ENCODE data around the gene KLF9. TPM values are rescaled to one million over a fixed set of nuclear protein-coding genes. Genes with fewer than 3 reads are reported as not detected.

The KLF9 gene
- polyA plus RNA-seq, 2 donors: 5.8 to 9.0 TPM

DNA sequence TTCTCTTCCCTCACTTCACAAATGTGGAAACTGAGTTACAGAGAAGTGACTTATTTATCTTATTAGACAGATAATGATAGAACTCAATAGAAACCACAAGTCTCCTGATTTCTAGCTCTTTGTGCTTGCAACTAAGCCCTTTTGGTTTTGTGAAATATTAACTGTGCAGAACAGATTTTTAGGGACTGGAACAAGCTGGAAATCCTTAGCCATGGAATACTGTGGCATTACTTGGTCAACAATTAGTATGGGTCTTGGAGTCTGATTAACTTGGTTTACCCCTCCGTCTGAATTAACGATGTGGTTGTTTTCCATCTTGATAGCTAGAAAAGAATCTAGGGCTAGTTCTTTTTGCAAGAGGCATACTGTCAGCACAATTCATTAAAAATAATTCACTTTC is 584 bp upstream of the KLF9 start:
- H3K4me3 ChIP-seq (ENCODE audit: low read depth in 1 of 2, low read length in 2 of 2): no peak overlapping the region
- H3K9me3 ChIP-seq (ENCODE audit: control insufficient read depth in 2 of 2, insufficient read depth in 1 of 2, low read depth in 1 of 2, low read length in 1 of 2): no peaks in the 10 kb centered on the region
- WGBS, 2 donors: 76 to 78% methylated on average over 2 of the region's 2 CpGs
- H3K36me3 ChIP-seq (ENCODE audit: control insufficient read depth in 2 of 2, insufficient read depth in 2 of 2, low read length in 1 of 2): no peaks in the 10 kb centered on the region
- H3K27ac ChIP-seq (ENCODE audit: low read depth in 2 of 2, low read length in 1 of 2): peak overlapping the region; percentile 70 to 100
- H3K4me1 ChIP-seq (ENCODE audit: control insufficient read depth in 2 of 2, insufficient read depth in 2 of 2, low read length in 1 of 2): no peaks in the 10 kb centered on the region
- no peaks in the 10 kb centered on the region for H3K27me3 ChIP-seq (ENCODE audit: control insufficient read depth in 1 of 2, insufficient read depth in 2 of 2, low read length in 2 of 2)

DNA sequence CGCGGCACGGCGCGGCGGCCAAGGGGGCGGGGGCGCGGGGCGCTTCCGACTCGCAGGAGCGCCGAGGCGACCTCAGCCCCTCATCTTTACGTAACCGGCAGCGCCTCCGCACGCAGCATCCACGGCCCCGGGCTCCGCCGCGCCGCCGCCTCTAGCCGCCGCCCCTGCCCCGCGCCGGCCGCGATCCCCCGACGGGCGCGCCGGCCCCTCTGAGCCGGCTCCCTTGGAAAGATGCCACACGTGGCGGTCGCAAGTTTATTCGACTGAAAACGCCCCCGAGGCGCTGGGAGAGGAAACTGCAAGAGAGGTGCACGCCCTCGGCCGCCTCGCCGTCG is 1.0 kb downstream of the KLF9 start:
- H3K4me1 ChIP-seq (ENCODE audit: control insufficient read depth in 2 of 2, insufficient read depth in 2 of 2, low read length in 1 of 2): peaks cover 0 to under 1% of the 10 kb centered on the region in 2 donors
- H3K36me3 ChIP-seq (ENCODE audit: control insufficient read depth in 2 of 2, insufficient read depth in 2 of 2, low read length in 1 of 2): no peaks in the 10 kb centered on the region
- H3K27ac ChIP-seq (ENCODE audit: low read depth in 2 of 2, low read length in 1 of 2): peak overlapping the region; percentile 100
- peak overlapping the region; percentile 60 to 99 for H3K4me3 ChIP-seq (ENCODE audit: low read depth in 1 of 2, low read length in 2 of 2)
- no peaks in the 10 kb centered on the region for H3K27me3 ChIP-seq (ENCODE audit: control insufficient read depth in 1 of 2, insufficient read depth in 2 of 2, low read length in 2 of 2)
- H3K9me3 ChIP-seq (ENCODE audit: control insufficient read depth in 2 of 2, insufficient read depth in 1 of 2, low read depth in 1 of 2, low read length in 1 of 2): no peaks in the 10 kb centered on the region
- 0 to 1% methylated on average over 44 to 53 of the region's 53 CpGs for WGBS, 2 donors

- no peaks in the 10 kb centered on the region for H3K36me3 ChIP-seq (ENCODE audit: control insufficient read depth in 2 of 2, insufficient read depth in 2 of 2, low read length in 1 of 2)
- no peaks in the 10 kb centered on the region for H3K9me3 ChIP-seq (ENCODE audit: control insufficient read depth in 2 of 2, insufficient read depth in 1 of 2, low read depth in 1 of 2, low read length in 1 of 2)
- peak overlapping the region; percentile 100 for H3K27ac ChIP-seq (ENCODE audit: low read depth in 2 of 2, low read length in 1 of 2)
- H3K4me1 ChIP-seq (ENCODE audit: control insufficient read depth in 2 of 2, insufficient read depth in 2 of 2, low read length in 1 of 2): peaks cover 0 to 4% of the 10 kb centered on the region in 2 donors
- H3K27me3 ChIP-seq (ENCODE audit: control insufficient read depth in 1 of 2, insufficient read depth in 2 of 2, low read length in 2 of 2): no peaks in the 10 kb centered on the region
- 0 to 1% methylated on average over 50 to 56 of the region's 56 CpGs for WGBS, 2 donors
- peak overlapping the region; percentile 60 to 99 for H3K4me3 ChIP-seq (ENCODE audit: low read depth in 1 of 2, low read length in 2 of 2)
Observed at GRCh38 chr9:70412832-70413463, 1.5 kb downstream of the KLF9 start.

GRCh38 chr9:70411930-70412831 is 2.3 kb downstream of the KLF9 start:
- Histone ChIP-seq H3K4me1 (ENCODE audit: control insufficient read depth in 2 of 2, insufficient read depth in 2 of 2, low read length in 1 of 2) (peaks cover 2 to 4% of the 10 kb centered on the region in 2 donors), H3K27ac (ENCODE audit: low read depth in 2 of 2, low read length in 1 of 2) (peak overlapping the region; percentile 100), H3K9me3 (ENCODE audit: control insufficient read depth in 2 of 2, insufficient read depth in 1 of 2, low read depth in 1 of 2, low read length in 1 of 2) (no peaks in the 10 kb centered on the region), H3K4me3 (ENCODE audit: low read depth in 1 of 2, low read length in 2 of 2) (peak overlapping the region; percentile 60 to 99), H3K36me3 (ENCODE audit: control insufficient read depth in 2 of 2, insufficient read depth in 2 of 2, low read length in 1 of 2) (no peaks in the 10 kb centered on the region), H3K27me3 (ENCODE audit: control insufficient read depth in 1 of 2, insufficient read depth in 2 of 2, low read length in 2 of 2) (no peaks in the 10 kb centered on the region)
- 1% methylated on average over 38 to 41 of the region's 41 CpGs for WGBS, 2 donors

DNA sequence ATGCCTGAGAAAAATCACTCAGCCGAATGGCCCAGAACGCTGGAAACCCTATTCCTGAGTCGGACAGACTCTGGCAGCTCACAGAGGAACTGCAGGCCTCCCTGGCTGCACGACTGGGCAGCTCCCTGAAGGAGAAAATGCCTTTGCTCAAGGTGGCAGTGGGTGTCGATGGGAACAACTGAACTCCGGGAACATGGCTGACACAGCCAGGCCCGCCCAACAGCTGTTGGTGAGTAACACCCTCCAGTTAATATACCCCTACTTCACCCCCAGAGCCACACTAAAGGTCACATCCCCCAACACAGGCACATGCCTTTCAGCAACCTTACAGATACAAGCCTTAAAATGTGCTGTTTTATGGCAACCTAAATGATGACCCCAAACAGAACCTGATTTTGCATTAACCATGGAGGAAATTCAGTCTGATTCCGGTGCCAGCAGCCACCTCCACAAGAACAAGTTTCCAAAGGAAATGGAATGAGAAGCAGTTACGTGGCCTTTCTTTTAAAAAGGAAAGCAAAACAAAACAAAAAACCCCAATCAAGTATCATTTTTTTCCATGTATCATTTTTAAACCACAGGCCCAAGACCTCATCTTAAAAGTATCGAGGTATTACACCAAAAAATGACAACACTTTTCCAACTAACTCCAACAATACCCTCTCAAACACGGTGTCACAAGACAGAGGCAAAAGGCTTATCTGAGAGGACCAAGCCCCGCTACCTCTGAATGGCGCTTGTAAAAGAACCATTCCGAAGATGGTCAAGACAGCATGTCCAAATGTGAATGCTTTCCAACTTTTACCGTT is 3.1 kb downstream of the KLF9 start:
- Histone ChIP-seq H3K27ac (ENCODE audit: low read depth in 2 of 2, low read length in 1 of 2) (peak overlapping the region; percentile 100), H3K4me1 (ENCODE audit: control insufficient read depth in 2 of 2, insufficient read depth in 2 of 2, low read length in 1 of 2) (peaks cover 2 to 4% of the 10 kb centered on the region in 2 donors), H3K27me3 (ENCODE audit: control insufficient read depth in 1 of 2, insufficient read depth in 2 of 2, low read length in 2 of 2) (no peaks in the 10 kb centered on the region), H3K9me3 (ENCODE audit: control insufficient read depth in 2 of 2, insufficient read depth in 1 of 2, low read depth in 1 of 2, low read length in 1 of 2) (no peaks in the 10 kb centered on the region), H3K36me3 (ENCODE audit: control insufficient read depth in 2 of 2, insufficient read depth in 2 of 2, low read length in 1 of 2) (no peaks in the 10 kb centered on the region), H3K4me3 (ENCODE audit: low read depth in 1 of 2, low read length in 2 of 2) (peak overlapping the region; percentile 60 to 99)
- 8 to 9% methylated on average over 15 of the region's 15 CpGs for WGBS, 2 donors

- peaks cover 2 to 4% of the 10 kb centered on the region in 2 donors for H3K4me1 ChIP-seq (ENCODE audit: control insufficient read depth in 2 of 2, insufficient read depth in 2 of 2, low read length in 1 of 2)
- no peaks in the 10 kb centered on the region for H3K36me3 ChIP-seq (ENCODE audit: control insufficient read depth in 2 of 2, insufficient read depth in 2 of 2, low read length in 1 of 2)
- no peaks in the 10 kb centered on the region for H3K9me3 ChIP-seq (ENCODE audit: control insufficient read depth in 2 of 2, insufficient read depth in 1 of 2, low read depth in 1 of 2, low read length in 1 of 2)
- H3K27ac ChIP-seq (ENCODE audit: low read depth in 2 of 2, low read length in 1 of 2): peak overlapping the region; percentile 64 to 100
- 5 to 7% methylated on average over 1 of the region's 1 CpG for WGBS, 2 donors
- peak overlapping the region; percentile 12 to 60 for H3K4me3 ChIP-seq (ENCODE audit: low read depth in 1 of 2, low read length in 2 of 2)
- H3K27me3 ChIP-seq (ENCODE audit: control insufficient read depth in 1 of 2, insufficient read depth in 2 of 2, low read length in 2 of 2): no peaks in the 10 kb centered on the region
Observed at GRCh38 chr9:70410368-70410767, 4.1 kb downstream of the KLF9 start.

DNA sequence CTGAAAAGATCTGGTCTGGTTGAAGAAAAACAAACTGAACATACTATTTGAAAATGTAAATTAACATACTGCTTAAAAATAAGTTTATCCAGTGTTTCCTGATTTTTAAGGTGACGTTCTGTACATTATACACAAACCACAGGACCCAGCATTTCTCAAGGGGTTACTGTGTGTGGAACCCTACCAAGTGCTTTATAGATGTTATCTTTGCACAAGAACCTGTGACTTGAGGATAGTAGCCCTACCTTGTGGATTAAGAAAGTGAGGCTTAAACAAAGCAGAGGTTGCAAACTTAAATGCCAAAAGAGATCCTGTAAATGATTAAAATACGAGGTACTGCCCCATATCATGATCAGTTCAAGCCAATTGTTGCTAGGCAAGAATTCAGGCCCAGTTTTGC is 4.7 kb downstream of the KLF9 start:
- H3K4me1 ChIP-seq (ENCODE audit: control insufficient read depth in 2 of 2, insufficient read depth in 2 of 2, low read length in 1 of 2): peaks cover 2 to 4% of the 10 kb centered on the region in 2 donors

DNA sequence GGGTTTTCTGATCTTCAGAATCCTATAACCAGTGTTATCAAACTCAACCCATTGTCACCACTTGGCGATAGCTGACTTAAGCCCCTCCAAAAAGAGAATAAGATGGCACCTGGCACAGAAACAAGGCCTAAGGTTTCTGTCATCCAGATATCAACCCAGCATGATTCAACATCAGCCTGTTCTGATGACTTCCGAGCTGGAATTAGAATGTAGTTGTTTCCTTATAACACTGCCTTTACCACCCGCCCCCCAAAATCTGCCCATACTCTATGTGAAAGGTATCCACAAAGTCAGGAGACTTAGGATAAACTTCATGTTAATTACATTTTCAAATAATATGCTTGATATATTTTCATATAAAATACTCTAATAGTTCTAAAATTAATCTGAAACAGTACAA is 5.2 kb downstream of the KLF9 start:
- H3K4me1 ChIP-seq (ENCODE audit: control insufficient read depth in 2 of 2, insufficient read depth in 2 of 2, low read length in 1 of 2): peaks cover 2 to 4% of the 10 kb centered on the region in 2 donors
- 88 to 90% methylated on average over 3 of the region's 3 CpGs for WGBS, 2 donors
- H3K27me3 ChIP-seq (ENCODE audit: control insufficient read depth in 1 of 2, insufficient read depth in 2 of 2, low read length in 2 of 2): no peaks in the 10 kb centered on the region
- no peaks in the 10 kb centered on the region for H3K36me3 ChIP-seq (ENCODE audit: control insufficient read depth in 2 of 2, insufficient read depth in 2 of 2, low read length in 1 of 2)
- H3K27ac ChIP-seq (ENCODE audit: low read depth in 2 of 2, low read length in 1 of 2): peak overlapping the region in 1 of 2 donors; percentile 57
- no peaks in the 10 kb centered on the region for H3K9me3 ChIP-seq (ENCODE audit: control insufficient read depth in 2 of 2, insufficient read depth in 1 of 2, low read depth in 1 of 2, low read length in 1 of 2)
- no peak overlapping the region for H3K4me3 ChIP-seq (ENCODE audit: low read depth in 1 of 2, low read length in 2 of 2)

More for the DNA sequence above, 4.7 kb downstream of the KLF9 start:
- Histone ChIP-seq H3K9me3 (ENCODE audit: control insufficient read depth in 2 of 2, insufficient read depth in 1 of 2, low read depth in 1 of 2, low read length in 1 of 2) (no peaks in the 10 kb centered on the region), H3K36me3 (ENCODE audit: control insufficient read depth in 2 of 2, insufficient read depth in 2 of 2, low read length in 1 of 2) (no peaks in the 10 kb centered on the region), H3K27me3 (ENCODE audit: control insufficient read depth in 1 of 2, insufficient read depth in 2 of 2, low read length in 2 of 2) (no peaks in the 10 kb centered on the region), H3K4me3 (ENCODE audit: low read depth in 1 of 2, low read length in 2 of 2) (peak overlapping the region in 1 of 2 donors; percentile 60), H3K27ac (ENCODE audit: low read depth in 2 of 2, low read length in 1 of 2) (peak overlapping the region in 1 of 2 donors; percentile 100)
- 31 to 38% methylated on average over 2 of the region's 2 CpGs for WGBS, 2 donors

GRCh38 chr9:70408393-70409040 is 5.9 kb downstream of the KLF9 start:
- no peak overlapping the region for H3K4me3 ChIP-seq (ENCODE audit: low read depth in 1 of 2, low read length in 2 of 2)
- H3K4me1 ChIP-seq (ENCODE audit: control insufficient read depth in 2 of 2, insufficient read depth in 2 of 2, low read length in 1 of 2): peaks cover 2 to 6% of the 10 kb centered on the region in 2 donors
- WGBS, 2 donors: 92 to 97% methylated on average over 5 of the region's 5 CpGs
- H3K27me3 ChIP-seq (ENCODE audit: control insufficient read depth in 1 of 2, insufficient read depth in 2 of 2, low read length in 2 of 2): no peaks in the 10 kb centered on the region
- H3K9me3 ChIP-seq (ENCODE audit: control insufficient read depth in 2 of 2, insufficient read depth in 1 of 2, low read depth in 1 of 2, low read length in 1 of 2): no peaks in the 10 kb centered on the region
- H3K36me3 ChIP-seq (ENCODE audit: control insufficient read depth in 2 of 2, insufficient read depth in 2 of 2, low read length in 1 of 2): no peaks in the 10 kb centered on the region
- H3K27ac ChIP-seq (ENCODE audit: low read depth in 2 of 2, low read length in 1 of 2): peak overlapping the region; percentile 42 to 45
